GM20000 (cell line): Measurements from ENCODE around the gene ISL2.

Source experiments
- DNase-seq: peaks from one replicate; pipeline ENCODE4 v3.0.0; 2012; ENCODE audit warnings: low spot score
- TF ChIP-seq, protein P1 (sequence below): IDR thresholded peaks from 2 replicates; pipeline ENCODE4 v1.5.1; 2012; ENCODE audit warnings: mild to moderate bottlenecking, control low read depth; ENCODE audit errors: extremely low read depth, missing control alignments

Gene ISL2

DNA sequence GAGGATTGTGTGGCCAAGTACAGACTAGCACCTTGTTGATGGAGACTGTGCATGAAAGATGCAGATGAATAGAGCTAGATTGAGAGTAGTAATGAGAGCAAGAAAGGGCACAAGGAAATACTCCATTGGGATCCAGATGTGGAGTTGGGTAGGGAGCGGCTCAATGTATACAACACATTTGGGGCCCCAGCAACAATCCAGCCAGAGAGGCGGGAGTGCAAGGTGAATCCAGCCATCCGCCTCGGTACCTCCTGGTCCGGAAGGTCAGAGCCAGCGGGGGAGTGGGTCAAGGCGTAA lies 9.0 kb downstream of the ISL2 start:
- peak; percentile 30 for DNase-seq
- TF ChIP-seq, protein P1, sequence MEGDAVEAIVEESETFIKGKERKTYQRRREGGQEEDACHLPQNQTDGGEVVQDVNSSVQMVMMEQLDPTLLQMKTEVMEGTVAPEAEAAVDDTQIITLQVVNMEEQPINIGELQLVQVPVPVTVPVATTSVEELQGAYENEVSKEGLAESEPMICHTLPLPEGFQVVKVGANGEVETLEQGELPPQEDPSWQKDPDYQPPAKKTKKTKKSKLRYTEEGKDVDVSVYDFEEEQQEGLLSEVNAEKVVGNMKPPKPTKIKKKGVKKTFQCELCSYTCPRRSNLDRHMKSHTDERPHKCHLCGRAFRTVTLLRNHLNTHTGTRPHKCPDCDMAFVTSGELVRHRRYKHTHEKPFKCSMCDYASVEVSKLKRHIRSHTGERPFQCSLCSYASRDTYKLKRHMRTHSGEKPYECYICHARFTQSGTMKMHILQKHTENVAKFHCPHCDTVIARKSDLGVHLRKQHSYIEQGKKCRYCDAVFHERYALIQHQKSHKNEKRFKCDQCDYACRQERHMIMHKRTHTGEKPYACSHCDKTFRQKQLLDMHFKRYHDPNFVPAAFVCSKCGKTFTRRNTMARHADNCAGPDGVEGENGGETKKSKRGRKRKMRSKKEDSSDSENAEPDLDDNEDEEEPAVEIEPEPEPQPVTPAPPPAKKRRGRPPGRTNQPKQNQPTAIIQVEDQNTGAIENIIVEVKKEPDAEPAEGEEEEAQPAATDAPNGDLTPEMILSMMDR = no peak

DNA sequence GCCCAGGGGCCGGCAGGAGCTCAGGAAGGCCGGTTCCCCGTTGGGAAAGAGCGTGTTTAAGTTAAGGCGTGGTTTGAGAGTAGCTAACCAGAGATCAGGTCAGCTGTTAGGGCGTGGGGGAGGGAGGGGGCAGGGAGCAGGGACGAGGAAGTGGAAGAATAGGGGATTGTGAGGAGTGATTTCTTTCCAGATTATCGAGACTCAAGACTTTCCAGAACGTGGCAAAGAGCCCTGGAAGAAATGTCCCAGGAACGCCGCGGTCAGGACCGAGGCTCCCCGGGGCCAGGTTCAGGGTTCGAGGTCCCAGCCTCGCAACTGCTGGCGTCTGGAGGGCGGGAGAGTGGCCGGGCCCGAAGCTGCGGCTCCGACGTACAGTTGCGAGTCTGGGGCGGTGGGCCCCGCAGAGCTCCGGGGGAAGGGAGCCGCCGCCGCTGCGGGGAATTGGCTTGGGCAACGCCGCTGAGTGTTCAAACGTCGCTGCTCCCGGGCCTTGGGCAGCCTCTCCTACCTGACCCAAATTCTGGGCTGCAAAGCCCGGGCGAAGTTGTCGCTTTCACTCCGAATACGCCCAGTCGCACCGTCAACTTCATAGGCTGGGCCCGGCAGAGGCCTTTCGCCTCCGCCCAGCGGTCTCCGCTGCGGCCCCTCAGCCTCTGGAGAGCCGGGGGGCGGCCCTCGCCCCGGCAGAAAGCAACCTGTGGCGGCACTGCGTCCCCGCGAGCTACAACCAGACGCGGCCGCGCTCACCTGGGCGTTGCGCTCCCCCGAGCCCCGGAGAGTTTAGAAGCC lies 9.5 kb downstream of the ISL2 start:
- TF ChIP-seq, protein P1 = no peak
- peak; percentile 86 for DNase-seq

- DNase-seq = peak; percentile 39
- TF ChIP-seq, protein P1 = no peak
Measured at GRCh38 chr15:76346669-76347481, 10.3 kb downstream of the ISL2 start.

DNA sequence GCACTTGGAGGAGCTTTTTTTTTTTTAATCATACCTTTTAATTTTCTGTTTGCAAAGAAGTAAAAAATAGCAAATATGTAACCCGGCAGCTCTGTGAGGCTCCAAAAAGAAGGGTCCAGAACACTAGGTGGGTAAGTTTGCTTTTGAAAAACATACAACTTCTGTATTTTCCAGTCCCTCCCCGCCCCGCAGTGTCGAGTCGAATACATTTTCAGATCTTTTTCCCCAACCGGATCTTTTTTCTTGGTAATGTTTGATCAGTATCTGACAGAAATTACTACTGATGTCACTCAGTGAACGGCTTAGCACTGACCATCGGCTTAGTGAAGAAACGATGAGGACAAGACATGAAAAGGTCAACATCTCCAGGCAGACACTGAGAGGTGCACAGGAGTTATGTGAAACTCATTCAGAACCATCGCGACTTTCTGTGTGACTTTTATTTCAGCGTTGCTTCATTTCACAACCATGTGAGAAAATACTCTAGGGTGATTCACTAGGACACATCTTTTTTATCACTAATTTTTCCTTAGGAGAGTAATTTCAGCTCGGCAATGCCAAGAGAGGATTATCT lies 11.0 kb downstream of the ISL2 start:
- DNase-seq = no peak
- TF ChIP-seq, protein P1 = no peak

GRCh38 chr15:76349301-76350070 lies 12.9 kb downstream of the ISL2 start:
- TF ChIP-seq, protein P1 = no peak
- no peak for DNase-seq

DNA sequence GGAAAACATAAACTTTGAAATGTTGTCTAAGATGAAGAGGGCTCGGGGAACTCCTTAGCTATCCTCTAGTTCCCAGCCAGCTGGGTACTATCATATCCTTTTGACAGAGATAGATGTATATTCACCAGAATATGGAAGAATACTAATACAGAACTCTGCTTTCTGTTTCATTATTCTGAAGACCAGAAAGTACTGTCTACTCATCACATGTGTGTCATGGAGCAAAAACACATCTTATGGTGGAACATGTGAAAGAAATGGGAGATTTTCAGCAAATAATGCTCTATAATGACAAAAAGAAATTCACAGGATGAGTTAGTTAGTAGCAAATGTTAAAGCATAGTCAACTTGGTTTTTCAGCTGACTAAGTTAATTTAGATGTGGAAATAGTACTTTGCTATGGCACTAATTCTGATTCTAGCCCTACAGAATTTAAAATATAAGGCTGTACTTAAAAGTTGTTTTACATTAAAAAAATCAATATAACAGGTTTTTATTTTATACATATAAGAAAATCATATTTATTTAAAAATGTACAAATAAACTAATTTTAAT lies 16.5 kb downstream of the ISL2 start:
- TF ChIP-seq, protein P1 = no peak
- DNase-seq = no peak
